SKM-1 (cell line): ENCODE data around the gene OR6B1.
"Not testable (repeated sequence)": the region's sequence is repeated elsewhere in the genome, so short reads cannot be mapped to it uniquely, and the experiment has no call there.

Source experiments
- DNase-seq: peaks from one replicate; lab custom pipeline; 2025; ENCODE audit not compliant: unreplicated experiment; lab: John Stamatoyannopoulos, UW

OR6B1 gene

GRCh38 chr7:144037414-144038035, 37.4 kb downstream of the OR6B1 start:
- no peak for DNase-seq

- DNase-seq = no peak
These were observed 38.8 kb downstream of the OR6B1 start for GRCh38 chr7:144038887-144039286.

- DNase-seq = no peak
These were observed 48.5 kb downstream of the OR6B1 start, which contains the start of gene OR2A5 for GRCh38 chr7:144048648-144049047. Gene OR2A5 (plus strand): TSS chr7:144048948. CDS start chr7:144050402, 1,454 bp downstream.

- no peak for DNase-seq
These were observed 49.4 kb downstream of the OR6B1 start for GRCh38 chr7:144049491-144049890.

GRCh38 chr7:144050093-144050492, 50.0 kb downstream of the OR6B1 start:
- DNase-seq = no peak

GRCh38 chr7:144050884-144051283, 50.8 kb downstream of the OR6B1 start:
- DNase-seq = not testable (repeated sequence)

GRCh38 chr7:144057954-144058353, 57.8 kb downstream of the OR6B1 start:
- no peak for DNase-seq
